ENCODE data around the gene SMIM29. TPM values are rescaled to one million over a fixed set of nuclear protein-coding genes. Genes with fewer than 3 reads are reported as not detected.

The SMIM29 gene
- total and polyA plus RNA-seq, 2 donors (not counting 3 experiments of a cell fraction or from before 2014, with no cell fraction given) = 37.6 to 75.2 TPM

DNA sequence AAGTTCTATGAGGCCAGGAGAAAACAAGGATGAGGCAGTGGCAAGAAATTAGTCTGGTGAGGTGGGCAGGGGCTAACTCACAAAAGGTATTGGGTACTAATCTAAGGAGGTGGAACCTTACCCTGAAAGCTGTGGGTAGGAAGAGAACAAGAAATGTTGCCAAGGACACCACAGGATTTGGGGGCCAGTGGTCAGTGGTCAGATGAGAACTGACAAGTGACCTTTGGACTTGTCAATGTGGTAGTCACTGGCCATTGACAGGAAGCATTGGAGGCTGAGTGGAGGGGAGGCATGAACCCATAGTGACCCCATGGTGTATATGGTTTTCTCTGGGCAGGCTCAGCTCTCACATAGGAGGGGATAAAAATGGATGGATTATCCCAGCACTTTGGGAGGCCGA, 25.3 kb upstream of the SMIM29 start:
- no TSS peak for BruUV-seq (replicated peaks)
- DNase-seq (ENCODE audit: low read depth, low spot score) = no peak
- dilution Hi-C loops (cut with MboI; ENCODE audit: extremely low pct_ligation_motif_present, low sequenced_read_pairs) (no loop called here), intact Hi-C loops (cut with micrococcal nuclease) (no loop called here)
- H3K27me3 ChIP-seq (ENCODE audit: control insufficient read depth in 2 of 2, insufficient read depth in 2 of 2, low read length in 2 of 2) = no peaks in the 10 kb centered on the region
- peaks cover 18% of the 10 kb centered on the region for H3K4me1 ChIP-seq (ENCODE audit: control insufficient read depth, extremely low read depth, insufficient read depth, low read length)
- no peak overlapping the region for H3K4me2 ChIP-seq (ENCODE audit: insufficient read depth, low read length)
- no peak for TF ChIP-seq GATA2 (IDR thresholded peaks at IDR 0.05; ENCODE audit: insufficient read depth, insufficient read length, low read depth, low read length)
- TF ChIP-seq MYC (IDR thresholded peaks at IDR 0.05; ENCODE audit: low read depth, low read length) = no peak
- TF ChIP-seq JUN (IDR thresholded peaks at IDR 0.05; ENCODE audit: borderline replicate concordance, insufficient read depth, insufficient read length, low read depth) = no peak
- TF ChIP-seq FOS (IDR thresholded peaks at IDR 0.05; ENCODE audit: borderline replicate concordance, insufficient read depth, low read length) = no peak
- TF ChIP-seq, protein P1, sequence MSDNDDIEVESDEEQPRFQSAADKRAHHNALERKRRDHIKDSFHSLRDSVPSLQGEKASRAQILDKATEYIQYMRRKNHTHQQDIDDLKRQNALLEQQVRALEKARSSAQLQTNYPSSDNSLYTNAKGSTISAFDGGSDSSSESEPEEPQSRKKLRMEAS (IDR thresholded peaks at IDR 0.05; ENCODE audit: insufficient read depth, insufficient read length) = no peak
- TF ChIP-seq POLR2A (IDR thresholded peaks at IDR 0.05; ENCODE audit: low read depth, low read length) = no peak
- TF ChIP-seq, protein P2, sequence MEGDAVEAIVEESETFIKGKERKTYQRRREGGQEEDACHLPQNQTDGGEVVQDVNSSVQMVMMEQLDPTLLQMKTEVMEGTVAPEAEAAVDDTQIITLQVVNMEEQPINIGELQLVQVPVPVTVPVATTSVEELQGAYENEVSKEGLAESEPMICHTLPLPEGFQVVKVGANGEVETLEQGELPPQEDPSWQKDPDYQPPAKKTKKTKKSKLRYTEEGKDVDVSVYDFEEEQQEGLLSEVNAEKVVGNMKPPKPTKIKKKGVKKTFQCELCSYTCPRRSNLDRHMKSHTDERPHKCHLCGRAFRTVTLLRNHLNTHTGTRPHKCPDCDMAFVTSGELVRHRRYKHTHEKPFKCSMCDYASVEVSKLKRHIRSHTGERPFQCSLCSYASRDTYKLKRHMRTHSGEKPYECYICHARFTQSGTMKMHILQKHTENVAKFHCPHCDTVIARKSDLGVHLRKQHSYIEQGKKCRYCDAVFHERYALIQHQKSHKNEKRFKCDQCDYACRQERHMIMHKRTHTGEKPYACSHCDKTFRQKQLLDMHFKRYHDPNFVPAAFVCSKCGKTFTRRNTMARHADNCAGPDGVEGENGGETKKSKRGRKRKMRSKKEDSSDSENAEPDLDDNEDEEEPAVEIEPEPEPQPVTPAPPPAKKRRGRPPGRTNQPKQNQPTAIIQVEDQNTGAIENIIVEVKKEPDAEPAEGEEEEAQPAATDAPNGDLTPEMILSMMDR (IDR thresholded peaks at IDR 0.05; ENCODE audit: extremely low read depth in 1 of 2, insufficient read depth in 1 of 2, low read depth in 1 of 2, low read length in 2 of 2) = no peak
- TF ChIP-seq POLR2AphosphoS5 (IDR thresholded peaks at IDR 0.05; ENCODE audit: insufficient read depth, low read depth, low read length) = no peak
- no peak for TF ChIP-seq EZH2 (IDR thresholded peaks at IDR 0.05; ENCODE audit: borderline replicate concordance, low read depth, low read length, severe bottlenecking)
- H2AFZ ChIP-seq (ENCODE audit: low read depth, low read length) = no peak overlapping the region
- H4K20me1 ChIP-seq (replicated peaks; ENCODE audit: control insufficient read depth, extremely low read depth, insufficient read depth, low read length) = no peaks in the 10 kb centered on the region
- no peak for FAIRE-seq
- H3K27ac ChIP-seq (ENCODE audit: insufficient read depth, low read depth, low read length) = peak overlapping the region; percentile 6
- POLR2A ChIA-PET = interaction anchor here (0.6 kb wide), 1 partner anchor 481 kb away, joined by 3 read pairs; no protein-coding TSS in a partner anchor
- no peaks in the 10 kb centered on the region for H3K36me3 ChIP-seq (ENCODE audit: control insufficient read depth in 2 of 2, extremely low read depth in 1 of 2, insufficient read depth in 2 of 2, low read length in 2 of 2)
- no peak overlapping the region for H3K4me3 ChIP-seq (replicated peaks in 1 of 3; ENCODE audit: insufficient read depth in 1 of 3, low read depth in 1 of 3, low read length in 3 of 3)
- H3K9ac ChIP-seq (replicated peaks; ENCODE audit: extremely low read depth, insufficient read depth, low read length) = no peak overlapping the region
- no peaks in the 10 kb centered on the region for H3K79me2 ChIP-seq (ENCODE audit: control insufficient read depth, insufficient read depth, low read length)
- no peaks in the 10 kb centered on the region for H3K9me3 ChIP-seq (replicated peaks; ENCODE audit: control insufficient read depth, insufficient read depth, low read length)
- H3K9me1 ChIP-seq (replicated peaks; ENCODE audit: control insufficient read depth, extremely low read depth, insufficient read depth, low read length) = no peaks in the 10 kb centered on the region
- CTCF ChIA-PET = interaction anchor here (1.6 kb wide), 1 partner anchor 8 kb away, joined by 7 read pairs; no protein-coding TSS in a partner anchor
